ENCODE data around the gene CYTIP. TPM values are rescaled to one million over a fixed set of nuclear protein-coding genes. Genes with fewer than 3 reads are reported as not detected.

CYTIP gene
- total RNA-seq, 4 donors from 2014 or later: 3.2 to 10.6 (median 7.2) TPM

GRCh38 chr2:157487271-157487610 lies 43.4 kb upstream of the CYTIP start:
- H3K27me3 ChIP-seq: no peaks in the 10 kb centered on the region
- DNase-seq: no peak
- H3K27ac ChIP-seq: no peak overlapping the region
- no peak for TF ChIP-seq CTCF (IDR thresholded peaks at IDR 0.05)
- TF ChIP-seq POLR2A (IDR thresholded peaks at IDR 0.05): no peak
- intact Hi-C loops (cut with DNase I): no loop called here
- H3K4me1 ChIP-seq: no peaks in the 10 kb centered on the region
- 78 to 88% methylated on average over 1 of the region's 1 CpG for WGBS, 2 donors
- H3K36me3 ChIP-seq: no peaks in the 10 kb centered on the region
- H3K4me3 ChIP-seq (replicated peaks in 1 of 3): no peak overlapping the region
- H3K9me3 ChIP-seq: no peaks in the 10 kb centered on the region

- Histone ChIP-seq H3K27me3 (no peaks in the 10 kb centered on the region), H3K4me1 (no peaks in the 10 kb centered on the region), H3K9me3 (no peaks in the 10 kb centered on the region), H3K4me3 (replicated peaks in 1 of 3) (no peak overlapping the region), H3K36me3 (no peaks in the 10 kb centered on the region), H3K27ac (no peak overlapping the region)
- WGBS, 2 donors: 88 to 92% methylated on average over 4 of the region's 4 CpGs
- no peak for DNase-seq
- intact Hi-C loops (cut with DNase I): no loop called here
- TF ChIP-seq POLR2A (IDR thresholded peaks at IDR 0.05) (no peak), CTCF (IDR thresholded peaks at IDR 0.05) (no peak)
Measured at GRCh38 chr2:157486596-157487270, 42.8 kb upstream of the CYTIP start.

DNA sequence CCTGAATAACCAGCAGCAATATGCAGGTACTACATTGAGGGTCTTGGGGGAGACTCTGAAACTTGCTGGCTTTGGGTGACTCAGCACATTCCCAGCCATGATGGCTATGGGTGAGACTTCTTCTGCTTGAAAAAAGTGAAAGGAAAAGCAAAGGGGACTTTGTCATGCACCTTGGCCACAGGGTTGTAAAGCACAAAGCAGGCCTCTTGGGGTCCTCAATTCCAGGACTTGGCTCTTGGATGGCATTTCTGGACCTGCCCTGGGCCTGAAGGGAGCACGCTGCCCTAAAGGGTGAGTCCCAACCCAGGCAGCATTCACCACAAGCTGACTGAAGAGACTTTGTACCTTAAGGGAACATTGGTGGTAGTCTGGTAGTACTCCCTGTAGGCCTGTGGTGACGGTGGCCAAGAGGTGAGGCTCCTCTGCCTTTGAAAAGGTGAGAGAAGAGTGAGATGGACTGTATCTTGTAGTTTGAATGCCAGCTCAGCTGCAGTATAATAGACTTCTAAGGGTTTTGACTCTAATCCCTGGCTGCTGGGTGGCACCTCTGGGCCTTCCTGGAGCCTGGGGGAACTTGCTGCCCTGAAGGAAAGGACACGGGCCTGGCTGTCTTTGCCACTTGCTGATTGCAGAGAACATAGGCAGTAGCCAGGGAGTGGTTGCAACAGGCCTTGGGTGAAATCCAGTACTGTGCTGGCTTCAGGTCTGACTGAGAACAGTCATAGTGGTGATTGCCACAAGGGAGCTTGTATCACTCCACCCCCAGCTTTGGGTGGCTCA lies 36.5 kb upstream of the CYTIP start:
- Histone ChIP-seq H3K4me3 (replicated peaks in 1 of 3) (no peak overlapping the region), H3K4me1 (no peaks in the 10 kb centered on the region), H3K9me3 (no peaks in the 10 kb centered on the region), H3K36me3 (no peaks in the 10 kb centered on the region), H3K27me3 (no peaks in the 10 kb centered on the region), H3K27ac (no peak overlapping the region)
- peak in 1 of 2 donors; percentile 4 for DNase-seq
- intact Hi-C loops (cut with DNase I): no loop called here
- WGBS, 2 donors: 86 to 94% methylated on average over 3 of the region's 3 CpGs
- TF ChIP-seq CTCF (IDR thresholded peaks at IDR 0.05) (no peak), POLR2A (IDR thresholded peaks at IDR 0.05) (no peak)

DNA sequence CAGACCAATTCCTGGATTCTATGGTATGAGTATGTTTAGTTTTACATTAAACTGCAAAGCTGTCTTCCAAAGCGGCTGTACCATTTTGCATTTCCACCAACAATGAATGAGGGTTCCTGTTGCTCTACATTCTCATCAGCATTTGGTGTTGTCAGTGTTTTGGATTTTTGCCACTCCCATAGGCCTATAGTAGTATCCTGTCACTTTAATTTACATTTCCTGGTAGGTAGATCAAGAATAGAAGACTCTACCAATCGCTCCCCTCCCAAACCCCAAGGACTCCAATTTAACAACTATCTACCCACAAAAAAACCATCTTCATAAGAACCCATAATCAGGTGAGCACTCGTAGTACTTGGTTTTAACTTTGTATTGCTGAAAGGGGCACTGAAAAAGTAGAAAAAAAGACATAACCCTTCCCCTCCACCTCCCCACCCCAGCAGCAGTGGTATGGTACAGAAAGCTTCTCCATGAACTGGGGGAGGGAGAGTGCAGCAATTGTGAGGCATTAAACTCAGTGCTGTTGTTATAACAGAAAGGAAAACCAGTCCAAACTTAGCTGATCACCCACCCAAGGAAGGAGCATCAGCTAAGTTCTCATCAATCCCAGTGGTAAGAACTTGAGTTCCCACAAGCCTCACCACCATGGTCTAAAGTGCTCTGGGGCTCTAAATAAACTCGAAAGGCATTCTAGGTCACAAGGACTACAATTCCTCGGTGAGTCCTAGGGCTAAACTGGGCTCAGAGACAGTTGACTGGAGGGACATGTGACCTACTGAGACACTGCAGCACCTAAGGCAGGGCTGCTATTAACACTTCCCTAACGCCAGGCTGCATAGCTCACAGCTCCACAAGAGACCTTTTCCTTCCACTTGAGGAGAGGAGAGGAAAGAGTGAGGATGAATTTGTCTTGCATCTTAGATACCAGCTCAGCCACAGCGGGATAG lies 35.5 kb upstream of the CYTIP start:
- 79 to 80% methylated on average over 7 of the region's 7 CpGs for WGBS, 2 donors
- no peak for DNase-seq
- TF ChIP-seq CTCF (IDR thresholded peaks at IDR 0.05) (no peak), POLR2A (IDR thresholded peaks at IDR 0.05) (no peak)

More for the DNA sequence above, 35.5 kb upstream of the CYTIP start:
- H3K9me3 ChIP-seq: no peaks in the 10 kb centered on the region
- H3K27ac ChIP-seq: no peak overlapping the region
- intact Hi-C loops (cut with DNase I): no loop called here
- H3K27me3 ChIP-seq: no peaks in the 10 kb centered on the region
- no peaks in the 10 kb centered on the region for H3K36me3 ChIP-seq
- no peaks in the 10 kb centered on the region for H3K4me1 ChIP-seq
- no peak overlapping the region for H3K4me3 ChIP-seq (replicated peaks in 1 of 3)

All from thyroid gland (tissue), 4 donors.